T-helper 2 cell treated with Interferon-gamma antibody and Interleukin-4, amounts not matched to agents 5 μg/mL and 100 μg/mL, for 36 hours (primary cell): Measurements from ENCODE around the gene SERPIND1.

Source experiments
- DNase-seq: peaks from one replicate; pipeline ENCODE4 v3.0.0; 2021; ENCODE audit warnings: low spot score
- H3K27ac Mint-ChIP-seq: one replicate; pipeline ENCODE4 v1.8.0; 2021; ENCODE audit warnings: mild to moderate bottlenecking, mixed read lengths
- H3K27me3 Mint-ChIP-seq: one replicate; pipeline ENCODE4 v1.8.0; 2021; ENCODE audit warnings: low read depth, mixed read lengths
- H3K36me3 Mint-ChIP-seq: one replicate; pipeline ENCODE4 v1.8.0; 2021; ENCODE audit warnings: low read depth, mixed read lengths
- H3K4me1 Mint-ChIP-seq: one replicate; pipeline ENCODE4 v1.8.0; 2021; ENCODE audit warnings: low read depth, mixed read lengths
- H3K4me3 Mint-ChIP-seq: one replicate; pipeline ENCODE4 v1.8.0; 2022; ENCODE audit warnings: mild to moderate bottlenecking, moderate library complexity, mixed read lengths
- H3K9me3 Mint-ChIP-seq: one replicate; pipeline ENCODE4 v1.8.0; 2021; ENCODE audit warnings: mixed read lengths

SERPIND1 gene

DNA sequence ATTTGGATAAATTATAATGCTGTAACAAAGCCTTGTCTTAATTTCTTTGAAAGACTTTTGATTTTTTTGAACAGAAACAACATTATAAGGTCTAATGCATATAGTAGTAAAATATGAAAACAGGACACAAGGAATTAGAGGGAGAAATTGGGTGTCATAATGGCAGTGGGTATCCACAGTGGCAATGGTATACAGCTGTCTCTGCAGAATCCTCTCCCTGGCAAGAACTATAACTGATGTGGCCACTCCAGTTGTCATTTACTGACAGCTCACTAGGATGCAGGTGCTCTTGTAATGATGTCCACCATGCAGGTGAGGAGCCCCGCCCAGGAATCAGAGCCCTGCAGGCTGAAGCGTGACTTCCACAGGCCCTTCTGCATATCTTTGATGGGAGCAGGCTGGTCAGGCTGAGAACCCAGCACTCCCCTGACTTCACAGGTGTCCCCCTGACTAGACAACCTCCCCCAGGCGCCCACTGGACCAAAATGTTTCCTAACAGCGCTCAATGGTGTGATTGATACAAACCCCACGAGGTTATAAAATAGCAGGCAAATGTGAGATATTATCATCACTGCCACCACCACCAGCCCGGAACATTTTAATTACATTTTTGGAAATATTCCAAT, 32.8 kb upstream of the SERPIND1 start:
- no peaks in the 10 kb centered on the region for H3K27me3 Mint-ChIP-seq
- peaks cover 3% of the 10 kb centered on the region for H3K4me1 Mint-ChIP-seq
- no peak overlapping the region for H3K4me3 Mint-ChIP-seq
- DNase-seq, result no peak
- H3K36me3 Mint-ChIP-seq, result peaks cover 32% of the 10 kb centered on the region
- no peaks in the 10 kb centered on the region for H3K9me3 Mint-ChIP-seq
- H3K27ac Mint-ChIP-seq, result no peak overlapping the region

DNA sequence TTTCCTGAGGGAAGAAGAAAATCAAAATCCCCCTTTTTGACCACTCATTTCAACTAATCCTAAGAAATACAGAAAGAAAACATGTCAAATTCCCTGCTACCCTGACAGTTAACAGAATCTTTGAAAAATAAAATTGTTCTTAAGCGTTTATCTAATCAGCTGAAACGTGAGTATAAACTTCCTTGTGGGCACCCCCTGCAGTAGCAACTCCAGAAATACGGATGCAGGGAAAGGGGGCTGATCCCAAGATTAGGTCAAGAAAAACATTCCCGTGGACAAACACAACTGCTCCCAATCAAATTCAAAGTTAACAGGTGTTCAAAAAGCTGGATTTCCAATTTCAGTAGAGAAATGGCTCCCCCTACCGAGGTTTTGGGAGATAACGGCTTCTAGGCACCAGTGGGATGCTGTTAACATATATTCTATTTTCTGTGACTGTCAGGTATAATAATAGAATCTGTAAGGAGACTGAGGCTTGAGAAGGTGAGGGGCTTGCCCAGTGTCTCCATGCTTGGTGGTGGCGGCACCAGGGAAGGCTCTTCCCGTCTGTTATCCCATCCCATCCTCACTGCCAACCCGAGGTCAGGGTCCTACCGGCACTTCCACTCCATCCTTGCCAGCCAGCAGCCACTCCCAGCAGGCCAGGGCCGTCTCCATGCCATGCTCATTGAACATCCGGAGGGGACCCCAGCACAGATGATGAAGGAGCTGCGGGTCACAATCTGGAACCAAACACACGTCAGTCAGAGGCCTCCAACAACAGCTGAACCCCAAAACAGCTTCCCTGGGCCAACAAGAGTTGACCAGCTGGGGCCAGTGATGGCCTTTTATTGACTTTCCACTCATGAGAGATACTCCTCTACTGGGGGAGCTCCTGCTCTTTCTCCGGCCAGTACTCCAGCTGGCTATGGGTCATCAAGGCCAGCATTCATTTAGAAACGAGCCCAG, 32.0 kb upstream of the SERPIND1 start:
- Mint-ChIP-seq H3K27me3 (no peaks in the 10 kb centered on the region), H3K4me3 (no peak overlapping the region), H3K9me3 (no peaks in the 10 kb centered on the region), H3K4me1 (peaks cover 3% of the 10 kb centered on the region), H3K27ac (no peak overlapping the region), H3K36me3 (peaks cover 38% of the 10 kb centered on the region)
- DNase-seq, result peak; percentile 8

DNA sequence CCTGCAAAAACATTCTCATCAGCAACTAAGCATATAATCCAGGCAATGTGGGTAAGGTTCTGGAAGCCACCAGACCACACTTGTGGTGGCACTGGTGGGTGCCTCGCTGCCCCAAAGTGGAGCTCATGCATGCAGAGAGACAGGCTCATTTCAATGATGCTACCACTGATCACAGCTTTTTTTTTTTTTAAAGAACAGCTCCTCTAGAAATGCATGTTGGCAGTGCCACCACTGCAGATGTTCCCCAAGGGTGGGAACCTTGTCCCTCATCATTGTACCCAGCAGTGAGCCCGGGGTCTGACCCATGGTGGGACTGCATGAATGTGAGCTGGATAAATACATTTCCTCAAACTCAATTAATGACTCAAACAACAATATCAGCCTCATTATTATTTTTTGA, 31.1 kb upstream of the SERPIND1 start:
- Mint-ChIP-seq H3K4me3 (no peak overlapping the region), H3K4me1 (peaks cover 3% of the 10 kb centered on the region), H3K27ac (no peak overlapping the region), H3K9me3 (no peaks in the 10 kb centered on the region), H3K27me3 (no peaks in the 10 kb centered on the region), H3K36me3 (peaks cover 40% of the 10 kb centered on the region)
- no peak for DNase-seq

DNA sequence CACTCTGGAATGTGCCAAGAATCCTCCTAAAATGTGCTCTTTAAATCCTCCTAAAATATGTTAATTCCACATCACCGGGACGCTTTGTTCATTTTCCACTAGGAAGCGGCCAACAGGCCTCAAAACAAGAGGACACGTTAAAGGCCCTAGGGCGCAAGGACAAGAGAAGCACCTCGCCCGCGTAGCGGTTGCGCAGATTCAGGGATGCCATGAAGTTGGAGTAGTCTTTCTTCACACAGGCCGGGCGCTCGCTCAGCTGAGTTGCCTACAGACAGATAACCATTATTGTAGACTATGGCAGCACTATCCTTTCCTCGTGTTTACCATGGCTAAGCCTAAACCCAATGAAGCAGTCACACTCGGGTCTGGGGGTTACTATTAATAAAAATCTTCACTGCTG, 29.5 kb upstream of the SERPIND1 start:
- peaks cover 31% of the 10 kb centered on the region for H3K36me3 Mint-ChIP-seq
- no peak for DNase-seq
- H3K4me3 Mint-ChIP-seq, result no peak overlapping the region
- no peak overlapping the region for H3K27ac Mint-ChIP-seq
- no peaks in the 10 kb centered on the region for H3K27me3 Mint-ChIP-seq
- H3K4me1 Mint-ChIP-seq, result no peaks in the 10 kb centered on the region
- H3K9me3 Mint-ChIP-seq, result no peaks in the 10 kb centered on the region

DNA sequence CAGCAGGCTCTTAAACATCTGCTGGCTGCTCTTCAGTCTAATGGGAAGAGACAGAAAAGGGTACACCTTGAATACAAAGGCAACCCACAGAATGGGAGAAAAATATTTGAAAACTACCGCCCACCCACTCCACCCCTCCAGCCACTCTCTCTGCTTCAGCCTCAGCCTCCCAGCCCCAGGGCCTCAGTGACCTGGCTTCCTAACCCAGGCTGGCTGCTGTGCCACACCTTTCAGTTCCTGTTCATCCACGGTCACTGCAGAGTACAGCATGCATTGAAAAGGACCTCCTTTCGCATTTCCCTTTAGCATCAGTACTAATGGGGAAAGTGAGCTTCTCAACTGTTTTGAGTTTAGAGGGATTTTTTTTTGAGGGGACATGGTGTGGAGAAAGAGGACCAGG, 28.8 kb upstream of the SERPIND1 start:
- Mint-ChIP-seq H3K27ac (no peak overlapping the region), H3K36me3 (peaks cover 32% of the 10 kb centered on the region), H3K9me3 (no peaks in the 10 kb centered on the region)

DNA sequence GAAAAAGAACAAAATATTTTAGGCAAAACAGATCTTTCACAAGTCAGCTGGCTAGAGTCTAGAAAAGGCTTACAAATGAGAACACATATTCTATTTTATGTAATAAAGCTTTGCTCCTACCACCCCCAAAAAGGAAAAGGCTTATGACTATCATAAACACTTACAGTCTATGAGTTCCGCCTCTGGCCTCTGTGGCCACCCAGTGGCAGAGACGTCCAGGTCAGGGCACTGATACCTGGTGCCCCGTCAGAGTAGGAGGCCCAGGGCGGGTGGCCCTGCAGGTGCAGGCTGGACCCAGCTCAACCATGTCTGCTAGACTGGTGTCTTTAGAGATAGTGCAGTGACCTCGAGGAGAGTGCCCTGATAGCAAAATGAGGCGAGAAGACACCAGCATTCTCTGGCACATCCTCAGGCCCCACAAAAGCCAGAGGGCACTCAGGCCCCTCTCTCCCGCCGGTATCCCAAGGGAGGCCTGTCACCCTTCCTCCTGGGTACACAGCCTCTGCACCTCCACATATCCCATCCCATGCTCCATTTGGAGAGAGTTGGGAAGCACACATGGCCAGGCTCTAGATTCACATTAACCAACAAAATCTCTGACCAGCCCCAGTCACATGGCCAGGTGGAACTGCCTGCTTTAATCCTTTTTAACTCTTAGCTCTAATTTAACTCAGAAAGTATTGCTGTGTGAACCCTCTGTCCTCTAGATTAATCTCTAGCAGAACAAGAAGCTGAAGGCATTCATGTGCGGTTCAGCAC, 27.3 kb upstream of the SERPIND1 start:
- H3K9me3 Mint-ChIP-seq, result no peaks in the 10 kb centered on the region
- no peak overlapping the region for H3K27ac Mint-ChIP-seq
- H3K27me3 Mint-ChIP-seq, result no peaks in the 10 kb centered on the region
- DNase-seq, result no peak
- H3K36me3 Mint-ChIP-seq, result peaks cover 28% of the 10 kb centered on the region
- no peaks in the 10 kb centered on the region for H3K4me1 Mint-ChIP-seq
- no peak overlapping the region for H3K4me3 Mint-ChIP-seq

More for the DNA sequence above, 28.8 kb upstream of the SERPIND1 start:
- no peaks in the 10 kb centered on the region for H3K4me1 Mint-ChIP-seq
- no peaks in the 10 kb centered on the region for H3K27me3 Mint-ChIP-seq
- no peak overlapping the region for H3K4me3 Mint-ChIP-seq
- DNase-seq, result no peak

DNA sequence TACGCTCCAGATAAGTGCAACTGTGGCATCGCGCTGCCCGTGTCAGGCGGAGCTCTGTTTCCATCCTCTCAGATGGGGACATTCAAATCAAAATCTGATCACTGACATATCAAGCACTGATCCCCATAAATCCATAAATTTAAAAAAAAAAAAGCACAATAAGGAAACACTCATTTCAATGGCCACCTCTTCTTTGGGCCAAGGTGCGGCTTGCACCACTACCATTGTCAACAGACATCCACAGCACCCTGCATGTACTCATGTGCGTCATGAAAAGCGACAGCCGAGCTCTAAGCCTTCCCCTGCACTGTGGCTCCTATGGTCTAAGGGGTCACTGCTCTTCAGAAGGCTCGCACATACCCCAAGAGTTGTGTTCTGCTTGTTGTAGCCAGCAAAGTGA, 26.7 kb upstream of the SERPIND1 start:
- Mint-ChIP-seq H3K27me3 (no peaks in the 10 kb centered on the region), H3K27ac (no peak overlapping the region), H3K4me3 (no peak overlapping the region), H3K9me3 (no peaks in the 10 kb centered on the region), H3K36me3 (peaks cover 23% of the 10 kb centered on the region), H3K4me1 (no peaks in the 10 kb centered on the region)
- no peak for DNase-seq

DNA sequence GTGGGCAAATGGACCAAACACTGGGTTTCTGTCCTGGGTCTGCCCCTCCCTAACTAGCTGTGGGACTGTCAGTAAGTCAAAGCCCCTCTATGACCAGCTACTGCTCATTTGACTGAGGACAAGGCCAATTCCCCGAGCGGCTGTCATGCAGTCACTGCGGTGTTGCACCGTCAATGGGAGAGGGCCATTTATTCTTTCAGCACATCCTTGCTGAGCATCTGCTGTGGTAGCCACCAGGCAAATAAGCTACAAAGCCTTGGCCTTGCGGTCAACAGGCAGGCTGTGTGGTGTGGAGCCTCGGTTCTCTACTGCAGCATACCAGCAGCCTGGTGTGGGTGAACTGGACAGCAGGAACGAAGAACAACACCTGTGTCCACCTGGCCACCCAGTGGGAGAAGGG, 25.8 kb upstream of the SERPIND1 start:
- DNase-seq, result no peak
- Mint-ChIP-seq H3K27me3 (no peaks in the 10 kb centered on the region), H3K27ac (no peak overlapping the region), H3K36me3 (peaks cover 21% of the 10 kb centered on the region), H3K4me1 (no peaks in the 10 kb centered on the region), H3K4me3 (no peak overlapping the region), H3K9me3 (no peaks in the 10 kb centered on the region)

DNA sequence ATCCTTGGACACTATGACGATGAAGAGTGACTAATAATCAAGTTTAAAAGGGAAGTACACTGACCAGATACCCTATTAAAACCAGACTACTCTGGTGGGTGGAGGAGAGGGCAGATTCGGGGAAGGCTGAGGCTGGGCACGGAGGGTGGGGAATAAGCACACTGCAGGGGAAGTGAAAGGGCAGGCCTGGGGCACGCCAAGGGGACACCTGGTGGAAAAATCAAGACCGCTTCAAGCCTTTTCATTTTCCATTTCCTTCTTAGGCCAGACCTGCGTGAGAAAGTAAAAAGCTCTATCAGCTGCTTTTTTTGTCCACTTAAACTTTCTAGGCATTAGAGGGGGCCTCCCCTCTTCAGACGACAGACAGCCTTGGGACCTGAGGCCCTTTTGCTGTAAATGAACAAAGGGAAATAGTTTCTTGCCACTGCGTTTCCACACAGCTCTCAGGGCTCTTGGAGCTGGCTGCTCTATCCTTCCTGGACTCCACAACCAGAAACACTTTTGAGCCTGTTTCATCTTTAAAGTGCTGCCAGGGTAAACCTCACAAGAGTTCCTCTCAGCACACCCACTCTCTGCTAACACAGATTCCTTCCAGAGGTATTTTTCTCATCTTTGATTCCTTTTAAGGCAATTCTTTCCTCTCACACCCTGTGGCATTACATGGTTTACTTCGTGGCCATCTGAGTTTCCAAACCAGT, 25.0 kb upstream of the SERPIND1 start:
- no peaks in the 10 kb centered on the region for H3K9me3 Mint-ChIP-seq
- DNase-seq, result no peak
- peaks cover 21% of the 10 kb centered on the region for H3K36me3 Mint-ChIP-seq
- no peak overlapping the region for H3K4me3 Mint-ChIP-seq
- no peak overlapping the region for H3K27ac Mint-ChIP-seq
- no peaks in the 10 kb centered on the region for H3K27me3 Mint-ChIP-seq
- H3K4me1 Mint-ChIP-seq, result no peaks in the 10 kb centered on the region

DNA sequence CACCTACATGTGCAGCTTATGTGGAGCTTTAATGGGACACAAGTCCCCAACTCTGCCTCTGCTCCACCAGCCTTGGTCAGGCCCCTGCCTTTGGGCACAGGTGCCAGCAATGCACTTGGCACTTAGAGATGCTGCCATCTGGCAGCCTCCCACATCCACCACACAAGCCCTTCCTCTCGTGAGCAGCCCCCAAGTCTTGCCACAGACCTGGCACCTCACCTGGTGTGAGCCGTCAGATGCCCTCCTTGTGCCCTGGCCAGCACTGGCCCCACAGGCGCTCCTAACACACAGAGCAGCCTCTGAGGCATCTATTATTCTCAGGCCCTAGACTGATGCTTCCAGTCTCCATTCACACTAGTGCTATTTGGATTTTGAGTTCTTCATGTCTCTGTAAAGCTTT, 24.5 kb upstream of the SERPIND1 start:
- Mint-ChIP-seq H3K4me1 (no peaks in the 10 kb centered on the region), H3K4me3 (no peak overlapping the region), H3K27ac (no peak overlapping the region)

DNA sequence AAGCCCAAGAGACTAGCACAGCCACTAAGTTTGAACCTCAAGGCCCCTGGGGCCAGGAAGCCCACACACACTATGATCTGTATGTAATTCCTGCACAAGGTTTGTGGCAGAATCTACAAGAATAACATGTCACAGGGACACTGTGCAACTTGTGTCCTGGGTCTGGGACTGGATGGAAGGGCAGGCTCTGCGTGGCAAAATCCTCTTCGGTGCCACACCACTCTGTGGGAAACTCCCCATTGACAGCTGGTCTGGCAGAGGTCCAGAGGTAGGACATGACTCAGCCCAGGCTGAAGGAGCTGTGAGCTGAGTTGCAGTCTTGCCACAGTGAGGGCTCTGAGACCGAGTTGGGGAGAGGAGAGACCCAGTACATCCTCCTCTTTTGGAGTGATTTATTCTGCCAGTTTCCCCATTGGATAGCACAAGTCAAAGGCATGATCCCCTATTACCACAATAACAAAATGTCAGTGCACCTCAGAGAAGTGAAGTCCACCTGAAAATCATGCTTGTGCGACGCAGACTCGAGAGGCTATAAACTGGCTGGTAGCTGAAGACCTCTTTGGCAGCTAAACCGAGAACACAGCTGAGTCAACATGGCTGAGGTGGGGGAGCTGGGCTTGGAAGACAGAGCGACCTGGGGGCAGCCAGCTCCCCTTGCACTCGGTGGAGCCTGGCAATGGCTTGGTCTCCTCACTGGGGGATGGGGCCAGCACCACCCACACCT, 23.3 kb upstream of the SERPIND1 start:
- no peak overlapping the region for H3K4me3 Mint-ChIP-seq
- H3K9me3 Mint-ChIP-seq, result no peaks in the 10 kb centered on the region
- no peaks in the 10 kb centered on the region for H3K27me3 Mint-ChIP-seq
- DNase-seq, result no peak
- no peak overlapping the region for H3K27ac Mint-ChIP-seq
- H3K4me1 Mint-ChIP-seq, result no peaks in the 10 kb centered on the region
- peaks cover 21% of the 10 kb centered on the region for H3K36me3 Mint-ChIP-seq

More for the DNA sequence above, 24.5 kb upstream of the SERPIND1 start:
- DNase-seq, result no peak
- H3K27me3 Mint-ChIP-seq, result no peaks in the 10 kb centered on the region
- H3K36me3 Mint-ChIP-seq, result peaks cover 21% of the 10 kb centered on the region
- no peaks in the 10 kb centered on the region for H3K9me3 Mint-ChIP-seq

DNA sequence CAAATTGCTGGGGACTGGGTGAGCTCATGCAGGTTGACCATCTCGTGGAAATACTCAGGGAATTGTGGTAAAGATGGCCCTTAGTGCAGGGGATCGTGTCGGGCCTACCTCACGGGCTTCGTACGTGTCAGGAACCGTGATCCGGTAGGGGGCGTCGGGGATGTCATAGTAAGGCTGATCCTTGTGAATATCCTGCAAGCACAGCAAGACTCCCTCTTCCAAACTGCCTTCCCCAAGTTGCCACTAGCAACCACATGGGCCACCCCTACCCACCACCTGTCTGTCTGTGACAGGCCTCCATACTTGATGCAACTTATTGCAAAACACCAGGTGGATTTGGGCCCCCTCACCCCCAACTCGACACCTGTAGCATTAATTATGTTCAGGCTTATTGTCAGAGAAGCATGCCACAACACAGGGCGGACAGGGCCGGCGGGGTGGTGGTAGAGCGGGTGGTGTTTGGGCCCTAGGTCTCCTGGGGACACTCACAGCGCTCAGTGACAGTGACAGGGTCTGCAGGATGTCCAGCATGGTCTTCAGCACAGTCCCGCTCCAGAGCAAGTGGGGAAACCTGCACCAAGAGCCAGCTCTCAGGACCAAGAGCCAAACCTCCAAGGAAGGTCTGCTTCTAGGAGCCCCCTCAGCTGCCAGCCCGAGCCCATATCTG, 22.6 kb upstream of the SERPIND1 start:
- Mint-ChIP-seq H3K4me1 (no peaks in the 10 kb centered on the region), H3K4me3 (no peak overlapping the region), H3K27ac (no peak overlapping the region), H3K36me3 (peaks cover 23% of the 10 kb centered on the region), H3K27me3 (no peaks in the 10 kb centered on the region), H3K9me3 (no peaks in the 10 kb centered on the region)
- DNase-seq, result no peak
